Measurements from ENCODE around the gene C4orf36. TPM values are rescaled to one million over a fixed set of nuclear protein-coding genes. Genes with fewer than 3 reads are reported as not detected.

Gene C4orf36
- total and polyA plus RNA-seq, 3 experiments from 2014 or later, result not detected

GRCh38 chr4:86909546-86910295 lies 17.5 kb upstream of the C4orf36 start:
- no peak overlapping the region for H3K4me3 Mint-ChIP-seq
- peaks cover 3 to 5% of the 10 kb centered on the region in 2 donors for H3K27me3 Mint-ChIP-seq
- H3K9me3 Mint-ChIP-seq, result no peaks in the 10 kb centered on the region
- peaks cover 7 to 11% (median 7%) of the 10 kb centered on the region in 3 donors for H3K4me1 Mint-ChIP-seq
- no peaks in the 10 kb centered on the region for H3K36me3 ChIP-seq (ENCODE audit: insufficient read depth, low read length)
- H3K36me3 Mint-ChIP-seq, result peaks cover 0 to 2% (median 0%) of the 10 kb centered on the region in 3 donors
- H3K27ac ChIP-seq (ENCODE audit: low read depth, low read length), result no peak overlapping the region
- no peaks in the 10 kb centered on the region for H3K9me3 ChIP-seq (ENCODE audit: low read length)
- no peak overlapping the region for H3K4me3 ChIP-seq (ENCODE audit: low read length)
- peak overlapping the region in 1 of 8 donors; percentile 58 for H3K27ac Mint-ChIP-seq
- peaks cover 5% of the 10 kb centered on the region for H3K4me1 ChIP-seq (ENCODE audit: insufficient read depth, low read length)
- ChIA-PET CTCF (interaction anchor here (1.0 kb wide), 1 partner anchor 184 kb away, joined by 3 read pairs; no protein-coding TSS in a partner anchor), POLR2A (no interaction called here)
- H3K27me3 ChIP-seq (ENCODE audit: insufficient read depth, low read length, poor library complexity, severe bottlenecking), result no peaks in the 10 kb centered on the region
- no peak for DNase-seq

GRCh38 chr4:86908251-86908657 lies 16.0 kb upstream of the C4orf36 start:
- H3K27ac Mint-ChIP-seq, result peak overlapping the region in 2 of 8 donors; percentile 64 to 73
- Histone ChIP-seq H3K36me3 (ENCODE audit: insufficient read depth, low read length) (no peaks in the 10 kb centered on the region), H3K4me3 (ENCODE audit: low read length) (no peak overlapping the region), H3K27ac (ENCODE audit: low read depth, low read length) (no peak overlapping the region), H3K27me3 (ENCODE audit: insufficient read depth, low read length, poor library complexity, severe bottlenecking) (no peaks in the 10 kb centered on the region), H3K9me3 (ENCODE audit: low read length) (no peaks in the 10 kb centered on the region), H3K4me1 (ENCODE audit: insufficient read depth, low read length) (peaks cover 5% of the 10 kb centered on the region)
- ChIA-PET POLR2A (interaction anchor here (0.5 kb wide), 1 partner anchor 51 kb away, joined by 9 read pairs; no protein-coding TSS in a partner anchor), CTCF (no interaction called here)
- peak overlapping the region in 4 of 7 donors; percentile 12 to 67 (median 36) for H3K4me3 Mint-ChIP-seq
- peaks cover 0 to 2% (median 0%) of the 10 kb centered on the region in 3 donors for H3K36me3 Mint-ChIP-seq
- H3K27me3 Mint-ChIP-seq, result peaks cover 9% of the 10 kb centered on the region in 2 donors
- peaks cover 7 to 17% (median 8%) of the 10 kb centered on the region in 3 donors for H3K4me1 Mint-ChIP-seq
- DNase-seq, result no peak
- H3K9me3 Mint-ChIP-seq, result no peaks in the 10 kb centered on the region

- Histone ChIP-seq H3K27me3 (ENCODE audit: insufficient read depth, low read length, poor library complexity, severe bottlenecking) (no peaks in the 10 kb centered on the region), H3K4me3 (ENCODE audit: low read length) (no peak overlapping the region), H3K36me3 (ENCODE audit: insufficient read depth, low read length) (no peaks in the 10 kb centered on the region), H3K9me3 (ENCODE audit: low read length) (no peaks in the 10 kb centered on the region), H3K4me1 (ENCODE audit: insufficient read depth, low read length) (no peaks in the 10 kb centered on the region), H3K27ac (ENCODE audit: low read depth, low read length) (no peak overlapping the region)
- ChIA-PET POLR2A (no interaction called here), CTCF (no interaction called here)
- DNase-seq, result no peak
- Mint-ChIP-seq H3K9me3 (no peaks in the 10 kb centered on the region), H3K4me3 (no peak overlapping the region), H3K4me1 (peaks cover 0 to 6% (median 1%) of the 10 kb centered on the region in 3 donors), H3K36me3 (peaks cover 0 to 5% (median 4%) of the 10 kb centered on the region in 3 donors), H3K27ac (no peak overlapping the region), H3K27me3 (peaks cover 16 to 17% of the 10 kb centered on the region in 2 donors)
These were observed 9.6 kb upstream of the C4orf36 start for GRCh38 chr4:86901864-86902263.

GRCh38 chr4:86898562-86898961 lies 6.3 kb upstream of the C4orf36 start:
- no peaks in the 10 kb centered on the region for H3K9me3 Mint-ChIP-seq
- Histone ChIP-seq H3K36me3 (ENCODE audit: insufficient read depth, low read length) (no peaks in the 10 kb centered on the region), H3K9me3 (ENCODE audit: low read length) (no peaks in the 10 kb centered on the region), H3K27ac (ENCODE audit: low read depth, low read length) (no peak overlapping the region), H3K27me3 (ENCODE audit: insufficient read depth, low read length, poor library complexity, severe bottlenecking) (no peaks in the 10 kb centered on the region), H3K4me1 (ENCODE audit: insufficient read depth, low read length) (no peaks in the 10 kb centered on the region), H3K4me3 (ENCODE audit: low read length) (no peak overlapping the region)
- peaks cover 10 to 11% of the 10 kb centered on the region in 2 donors for H3K27me3 Mint-ChIP-seq
- no peak overlapping the region for H3K27ac Mint-ChIP-seq
- H3K4me1 Mint-ChIP-seq, result peaks cover 0 to 3% (median 1%) of the 10 kb centered on the region in 3 donors
- H3K4me3 Mint-ChIP-seq, result no peak overlapping the region
- ChIA-PET CTCF (no interaction called here), POLR2A (no interaction called here)
- no peak for DNase-seq
- peaks cover 0 to 5% (median 4%) of the 10 kb centered on the region in 3 donors for H3K36me3 Mint-ChIP-seq

GRCh38 chr4:86896596-86896995 lies 4.4 kb upstream of the C4orf36 start:
- Histone ChIP-seq H3K36me3 (ENCODE audit: insufficient read depth, low read length) (no peaks in the 10 kb centered on the region), H3K9me3 (ENCODE audit: low read length) (no peaks in the 10 kb centered on the region), H3K4me1 (ENCODE audit: insufficient read depth, low read length) (no peaks in the 10 kb centered on the region), H3K4me3 (ENCODE audit: low read length) (no peak overlapping the region), H3K27me3 (ENCODE audit: insufficient read depth, low read length, poor library complexity, severe bottlenecking) (peaks cover 5% of the 10 kb centered on the region), H3K27ac (ENCODE audit: low read depth, low read length) (no peak overlapping the region)
- POLR2A ChIA-PET, result no interaction called here
- Mint-ChIP-seq H3K36me3 (peaks cover 0 to under 1% (median under 1%) of the 10 kb centered on the region in 3 donors), H3K27me3 (peaks cover 11 to 14% of the 10 kb centered on the region in 2 donors), H3K4me1 (peaks cover 2 to 10% (median 6%) of the 10 kb centered on the region in 3 donors), H3K4me3 (no peak overlapping the region), H3K9me3 (no peaks in the 10 kb centered on the region), H3K27ac (no peak overlapping the region)
- CTCF ChIA-PET, result interaction anchor here (1.3 kb wide), 1 partner anchor 397 kb away, joined by 3 read pairs; no protein-coding TSS in a partner anchor
- no peak for DNase-seq

- H3K36me3 Mint-ChIP-seq, result no peaks in the 10 kb centered on the region
- no peak overlapping the region for H3K27ac ChIP-seq (ENCODE audit: low read depth, low read length)
- POLR2A ChIA-PET, result no interaction called here
- peak in 1 of 5 donors; percentile 25 for DNase-seq
- peaks cover 17 to 18% of the 10 kb centered on the region in 2 donors for H3K27me3 Mint-ChIP-seq
- no peaks in the 10 kb centered on the region for H3K36me3 ChIP-seq (ENCODE audit: insufficient read depth, low read length)
- H3K4me3 Mint-ChIP-seq, result no peak overlapping the region
- H3K4me1 Mint-ChIP-seq, result peaks cover 2 to 16% (median 13%) of the 10 kb centered on the region in 3 donors
- no peaks in the 10 kb centered on the region for H3K9me3 Mint-ChIP-seq
- CTCF ChIA-PET, result interaction anchor here (1.4 kb wide), 1 partner anchor 399 kb away, joined by 5 read pairs; no protein-coding TSS in a partner anchor
- H3K4me1 ChIP-seq (ENCODE audit: insufficient read depth, low read length), result no peaks in the 10 kb centered on the region
- H3K9me3 ChIP-seq (ENCODE audit: low read length), result no peaks in the 10 kb centered on the region
- H3K4me3 ChIP-seq (ENCODE audit: low read length), result no peak overlapping the region
- peaks cover 12% of the 10 kb centered on the region for H3K27me3 ChIP-seq (ENCODE audit: insufficient read depth, low read length, poor library complexity, severe bottlenecking)
- no peak overlapping the region for H3K27ac Mint-ChIP-seq
These were observed 3.7 kb upstream of the C4orf36 start for GRCh38 chr4:86895692-86896488.

- no peak overlapping the region for H3K27ac Mint-ChIP-seq
- no peaks in the 10 kb centered on the region for H3K4me1 ChIP-seq (ENCODE audit: insufficient read depth, low read length)
- no peaks in the 10 kb centered on the region for H3K9me3 Mint-ChIP-seq
- H3K9me3 ChIP-seq (ENCODE audit: low read length), result no peaks in the 10 kb centered on the region
- H3K4me3 Mint-ChIP-seq, result no peak overlapping the region
- peaks cover 15% of the 10 kb centered on the region for H3K27me3 ChIP-seq (ENCODE audit: insufficient read depth, low read length, poor library complexity, severe bottlenecking)
- no peak overlapping the region for H3K27ac ChIP-seq (ENCODE audit: low read depth, low read length)
- no peaks in the 10 kb centered on the region for H3K36me3 ChIP-seq (ENCODE audit: insufficient read depth, low read length)
- H3K4me1 Mint-ChIP-seq, result peaks cover 2 to 16% (median 13%) of the 10 kb centered on the region in 3 donors
- no peak for DNase-seq
- POLR2A ChIA-PET, result no interaction called here
- H3K36me3 Mint-ChIP-seq, result no peaks in the 10 kb centered on the region
- CTCF ChIA-PET, result interaction anchor here (1.2 to 1.4 kb wide), 2 partner anchors 396 to 397 kb away, joined by 5 to 7 read pairs; no protein-coding TSS in a partner anchor
- peaks cover 25 to 31% of the 10 kb centered on the region in 2 donors for H3K27me3 Mint-ChIP-seq
- no peak overlapping the region for H3K4me3 ChIP-seq (ENCODE audit: low read length)
These were observed 2.2 kb upstream of the C4orf36 start for GRCh38 chr4:86894455-86894854.

- H3K36me3 ChIP-seq (ENCODE audit: insufficient read depth, low read length), result no peaks in the 10 kb centered on the region
- ChIA-PET POLR2A (no interaction called here), CTCF (no interaction called here)
- no peaks in the 10 kb centered on the region for H3K4me1 ChIP-seq (ENCODE audit: insufficient read depth, low read length)
- H3K27me3 ChIP-seq (ENCODE audit: insufficient read depth, low read length, poor library complexity, severe bottlenecking), result peaks cover 15% of the 10 kb centered on the region
- H3K4me3 ChIP-seq (ENCODE audit: low read length), result no peak overlapping the region
- Mint-ChIP-seq H3K27ac (no peak overlapping the region), H3K4me1 (peaks cover 2 to 16% (median 13%) of the 10 kb centered on the region in 3 donors), H3K27me3 (peaks cover 26 to 36% of the 10 kb centered on the region in 2 donors), H3K9me3 (no peaks in the 10 kb centered on the region), H3K4me3 (peak overlapping the region in 5 of 7 donors; percentile 63 to 82 (median 77)), H3K36me3 (no peaks in the 10 kb centered on the region)
- H3K9me3 ChIP-seq (ENCODE audit: low read length), result no peaks in the 10 kb centered on the region
- no peak for DNase-seq
- no peak overlapping the region for H3K27ac ChIP-seq (ENCODE audit: low read depth, low read length)
These were observed 914 bp upstream of the C4orf36 start for GRCh38 chr4:86893136-86893535.
